Measurements from ENCODE around the gene SCGN.

The SCGN gene

DNA sequence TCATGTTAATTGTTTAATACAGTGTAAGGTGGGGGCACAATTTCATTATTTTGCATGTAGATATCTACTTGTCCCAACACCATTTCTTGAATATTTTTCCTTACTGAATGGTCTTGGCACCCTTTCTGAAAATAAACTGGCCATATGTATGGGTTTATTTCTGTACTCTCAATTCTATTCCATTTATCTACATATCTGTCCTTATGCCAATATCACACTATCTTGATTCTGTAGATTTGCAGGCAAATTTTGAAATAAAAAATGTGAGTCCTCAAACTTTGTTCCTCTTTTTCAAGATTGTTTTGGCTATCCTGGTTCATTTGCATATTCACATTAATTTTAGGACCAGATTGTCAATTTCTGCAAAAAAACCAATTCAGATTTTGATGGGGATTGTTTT, 34.8 kb downstream of the SCGN start:
- DNase-seq (ENCODE audit: low read depth) = no peak

DNA sequence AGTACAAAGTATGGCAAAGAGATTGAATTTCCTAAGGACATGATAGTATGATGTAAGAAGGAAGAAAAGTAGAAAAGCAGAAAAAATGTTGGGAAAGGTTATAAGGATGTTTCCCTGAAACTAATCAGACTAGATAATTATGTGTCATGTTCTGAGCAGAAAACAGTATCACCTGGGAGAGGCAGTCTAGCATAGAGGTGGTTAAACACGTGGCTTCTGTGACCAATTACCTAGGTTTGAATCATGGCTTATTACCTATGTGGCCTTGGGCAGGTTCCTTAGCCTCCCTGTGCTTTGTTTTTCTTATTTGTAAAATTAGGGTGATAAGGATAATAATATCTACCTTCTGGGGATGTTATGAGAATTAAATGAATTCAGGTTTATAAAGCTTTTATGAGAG, 38.0 kb downstream of the SCGN start:
- DNase-seq (ENCODE audit: low read depth) = no peak

DNA sequence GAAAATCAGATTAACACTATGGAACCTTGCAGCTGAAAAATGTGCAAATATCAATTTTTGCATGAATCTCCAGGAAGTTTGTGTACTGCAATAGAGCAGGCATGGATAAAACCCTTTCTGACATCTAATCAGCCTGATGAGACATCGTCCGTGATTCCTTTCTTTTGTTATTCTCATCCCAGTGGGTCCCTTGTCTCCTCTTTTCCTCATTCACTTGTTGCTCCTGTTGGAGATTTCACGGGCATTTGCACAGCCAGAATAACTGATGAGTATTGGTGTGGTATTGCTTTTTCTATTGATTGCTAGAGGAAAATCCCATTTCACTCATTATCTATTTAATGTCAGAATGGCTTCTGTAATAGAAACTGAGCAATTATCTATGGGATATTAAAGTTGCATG, 39.9 kb downstream of the SCGN start:
- DNase-seq (ENCODE audit: low read depth) = no peak

DNA sequence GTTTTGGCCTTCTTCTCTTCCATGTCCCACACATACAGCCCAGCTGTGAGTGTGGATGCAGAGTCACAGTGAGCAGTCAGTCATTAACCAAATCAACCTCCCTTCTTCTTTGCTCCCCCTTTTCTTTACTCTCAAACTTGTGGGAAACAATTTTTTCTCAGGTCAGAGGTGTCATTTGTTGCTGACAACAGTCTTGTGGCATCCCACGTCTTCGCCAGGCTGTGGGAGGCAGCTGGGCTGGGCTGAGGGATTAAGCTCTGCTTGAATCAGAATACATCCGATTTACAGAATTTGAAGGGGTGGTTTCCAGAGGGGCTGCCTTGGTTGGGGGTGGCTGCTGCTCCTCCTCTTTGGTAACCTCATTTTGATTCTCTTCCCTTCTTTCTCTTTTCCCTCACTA, 40.5 kb downstream of the SCGN start:
- no peak for DNase-seq (ENCODE audit: low read depth)

DNA sequence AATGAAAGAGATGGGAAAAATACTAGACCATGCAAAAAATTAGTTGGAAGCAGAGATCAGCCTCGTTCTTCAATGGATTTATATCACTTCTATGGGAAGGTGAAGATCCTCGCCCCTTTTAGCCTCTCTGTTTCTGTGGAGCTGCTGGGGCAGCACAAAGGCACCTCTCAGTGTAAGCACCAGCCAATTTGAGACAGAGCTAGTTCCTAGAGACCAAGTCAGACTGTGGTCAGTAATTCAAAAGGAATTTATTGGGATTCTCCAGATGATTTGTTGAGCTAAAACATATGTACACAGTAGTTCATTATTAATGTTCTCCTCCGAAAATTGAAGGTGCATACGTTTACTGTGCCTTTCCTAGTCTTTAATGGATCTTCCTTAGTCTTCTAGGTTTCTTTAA, 42.4 kb downstream of the SCGN start:
- no peak for DNase-seq (ENCODE audit: low read depth)

DNA sequence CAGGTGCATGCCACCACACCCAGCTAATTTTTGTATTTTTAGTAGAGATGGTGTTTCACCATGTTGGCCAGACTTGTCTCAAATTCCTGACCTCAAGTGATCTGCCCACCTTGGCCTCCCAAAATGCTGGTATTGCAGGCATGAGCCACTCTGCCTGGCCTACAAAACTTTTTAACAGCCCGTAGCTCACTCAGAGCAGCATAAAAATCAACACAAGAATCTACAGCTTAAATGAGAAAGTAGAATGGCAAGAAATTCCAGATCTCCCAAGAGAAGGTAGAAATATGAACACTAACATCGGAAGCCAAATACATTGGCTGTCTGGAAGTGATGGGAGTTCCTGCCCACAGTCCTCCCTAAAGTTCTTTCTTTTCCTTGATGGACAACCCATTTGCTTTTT, 43.7 kb downstream of the SCGN start:
- DNase-seq (ENCODE audit: low read depth) = no peak

DNA sequence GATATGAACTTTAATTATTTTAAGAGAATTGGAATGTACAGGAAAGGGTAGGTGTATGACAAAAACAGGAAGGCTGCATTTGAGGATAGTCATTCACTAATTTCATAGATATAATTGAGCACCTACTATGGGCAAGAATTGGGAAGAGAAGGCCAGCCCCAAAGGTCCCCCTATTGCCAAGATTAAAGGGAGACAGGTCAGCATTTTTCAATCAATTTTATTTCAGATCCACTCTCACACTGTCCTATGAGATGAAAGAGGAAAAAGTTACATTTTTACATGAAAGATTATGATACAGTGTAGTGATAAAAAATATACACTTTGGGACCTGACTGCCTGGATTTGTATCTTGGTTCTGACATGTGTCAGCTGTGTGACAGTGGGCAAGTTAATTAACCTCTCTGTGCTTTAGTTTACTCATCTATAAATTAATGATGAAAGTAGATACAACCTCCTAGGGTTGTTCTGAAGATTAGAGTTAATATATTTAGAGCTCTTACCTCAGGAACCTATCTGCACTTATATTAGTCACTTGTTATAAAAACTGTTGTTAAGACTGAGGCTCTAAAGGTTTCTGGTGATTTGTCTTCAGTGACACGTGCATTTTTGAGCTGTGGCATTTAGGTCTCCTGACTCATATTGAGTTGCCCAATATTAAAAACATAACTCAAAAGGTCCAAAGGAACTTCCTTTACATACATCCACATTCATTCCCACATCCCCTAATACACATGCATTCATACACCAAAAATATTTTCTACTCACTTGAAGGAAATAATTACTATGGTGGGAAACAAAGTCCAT, 45.7 kb downstream of the SCGN start:
- no peak for DNase-seq (ENCODE audit: low read depth)

DNA sequence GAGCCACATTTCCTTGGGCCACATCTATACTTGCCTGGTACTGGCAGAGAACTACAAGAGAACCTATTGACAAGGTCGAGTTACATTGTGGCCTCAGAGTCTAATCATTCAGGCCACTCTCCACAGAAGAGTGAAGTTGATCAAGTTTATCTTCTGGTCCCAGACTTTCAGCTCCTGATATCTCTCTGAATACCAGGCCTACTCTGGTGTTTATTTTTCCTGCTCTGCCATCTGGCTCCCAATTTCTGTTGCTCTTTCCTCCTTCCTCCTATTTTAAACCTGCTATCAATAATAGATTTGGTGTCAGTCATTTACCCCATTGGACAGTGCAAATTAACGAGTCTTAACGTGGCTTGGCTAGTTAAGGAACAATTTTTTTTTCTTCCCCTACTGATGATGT, 46.6 kb downstream of the SCGN start:
- DNase-seq (ENCODE audit: low read depth) = no peak

DNA sequence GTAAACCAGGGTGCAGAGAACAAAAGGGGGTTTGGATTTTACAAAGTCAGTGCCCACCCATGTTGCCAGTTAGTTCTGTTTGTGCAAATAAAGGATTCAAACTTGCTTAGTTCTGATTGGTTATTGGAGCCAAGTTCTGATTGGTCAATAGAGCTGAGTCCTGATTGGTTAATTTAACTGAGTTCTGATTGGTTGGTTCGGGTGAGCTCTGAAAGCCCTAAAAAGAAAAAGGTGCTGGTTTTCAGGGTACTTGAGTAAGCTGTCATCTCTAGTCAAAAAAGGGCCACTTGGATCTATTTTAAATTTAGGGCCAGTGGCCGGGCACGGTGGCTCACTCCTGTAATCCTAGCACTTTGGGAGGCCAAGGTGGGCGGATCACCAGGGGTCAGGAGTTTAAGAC, 47.6 kb downstream of the SCGN start:
- no peak for DNase-seq (ENCODE audit: low read depth)

DNA sequence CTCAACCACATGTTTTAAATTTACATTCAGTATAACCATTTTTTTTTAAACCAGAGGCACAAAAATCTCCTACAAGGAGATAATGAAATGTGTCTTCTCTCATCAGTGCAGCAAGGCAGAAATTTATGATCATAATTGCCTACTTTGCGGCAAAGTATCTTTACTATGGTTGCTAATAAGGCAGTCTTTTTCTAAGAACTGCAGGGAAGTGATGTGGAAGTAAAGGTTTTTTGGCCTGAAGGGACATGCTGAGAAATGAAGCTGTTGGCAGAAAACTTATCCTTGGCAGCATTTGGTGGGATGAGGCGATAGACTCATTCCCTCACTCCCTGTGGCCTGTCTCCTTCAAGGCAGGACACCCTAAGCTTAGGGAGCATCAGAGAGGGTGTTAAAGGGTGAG, 48.7 kb downstream of the SCGN start:
- DNase-seq (ENCODE audit: low read depth) = no peak

DNA sequence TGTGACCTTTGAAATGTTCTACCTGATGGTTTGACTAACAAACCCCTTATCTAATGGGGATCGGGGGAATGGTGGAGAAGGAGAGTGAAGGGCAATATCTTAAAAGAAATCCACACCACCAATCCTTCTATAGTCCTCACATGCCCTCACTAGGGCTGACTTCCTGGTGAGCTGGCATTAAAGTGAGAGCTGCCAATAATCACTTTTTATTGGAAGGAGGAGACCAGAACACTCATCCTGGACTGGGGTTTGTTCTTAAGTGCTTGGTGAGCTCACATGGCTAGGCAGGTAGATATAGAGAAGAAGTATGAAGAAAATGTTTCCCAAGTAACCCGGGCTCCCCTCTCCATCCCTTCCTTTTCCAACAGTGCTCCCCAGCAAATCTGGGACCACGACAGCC, 49.8 kb downstream of the SCGN start:
- no peak for DNase-seq (ENCODE audit: low read depth)

DNA sequence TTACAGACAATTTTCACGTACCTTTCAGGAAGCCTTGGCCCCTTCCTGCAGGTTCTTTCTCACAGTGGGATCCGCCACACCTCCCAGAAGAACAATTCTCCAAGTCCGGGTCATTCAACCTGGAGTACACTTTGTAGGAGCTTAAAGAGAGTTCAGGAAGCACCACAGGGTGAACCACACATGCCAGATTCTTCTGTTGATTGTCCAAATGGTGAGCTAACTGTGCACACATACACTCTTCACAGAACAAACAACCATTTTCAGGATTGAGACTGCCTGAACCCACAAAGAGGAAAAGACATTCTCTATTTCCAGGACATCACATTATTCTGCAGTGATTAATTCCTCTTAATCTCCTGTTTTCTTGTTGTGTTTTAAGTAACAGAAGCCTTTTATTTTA, 51.0 kb downstream of the SCGN start:
- no peak for DNase-seq (ENCODE audit: low read depth)

DNA sequence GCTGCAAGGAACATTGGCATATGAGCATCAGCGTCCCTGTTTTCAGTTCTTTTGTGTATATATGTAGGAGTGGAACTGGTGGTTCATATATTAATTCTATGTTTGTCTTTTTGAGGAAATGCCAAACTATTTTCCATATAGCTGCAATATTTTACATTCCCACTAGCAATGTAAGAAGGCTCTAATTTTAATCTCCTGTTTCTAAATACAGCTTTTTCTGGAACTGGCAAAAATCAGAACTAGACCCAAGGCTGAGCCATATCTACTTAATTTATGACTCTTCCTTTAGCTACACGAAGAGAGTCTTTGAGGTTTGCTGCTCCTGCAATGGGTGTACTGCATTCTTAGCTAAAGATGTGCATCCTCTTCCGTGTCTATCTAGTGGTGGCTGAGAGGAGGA, 52.0 kb downstream of the SCGN start:
- no peak for DNase-seq (ENCODE audit: low read depth)

DNA sequence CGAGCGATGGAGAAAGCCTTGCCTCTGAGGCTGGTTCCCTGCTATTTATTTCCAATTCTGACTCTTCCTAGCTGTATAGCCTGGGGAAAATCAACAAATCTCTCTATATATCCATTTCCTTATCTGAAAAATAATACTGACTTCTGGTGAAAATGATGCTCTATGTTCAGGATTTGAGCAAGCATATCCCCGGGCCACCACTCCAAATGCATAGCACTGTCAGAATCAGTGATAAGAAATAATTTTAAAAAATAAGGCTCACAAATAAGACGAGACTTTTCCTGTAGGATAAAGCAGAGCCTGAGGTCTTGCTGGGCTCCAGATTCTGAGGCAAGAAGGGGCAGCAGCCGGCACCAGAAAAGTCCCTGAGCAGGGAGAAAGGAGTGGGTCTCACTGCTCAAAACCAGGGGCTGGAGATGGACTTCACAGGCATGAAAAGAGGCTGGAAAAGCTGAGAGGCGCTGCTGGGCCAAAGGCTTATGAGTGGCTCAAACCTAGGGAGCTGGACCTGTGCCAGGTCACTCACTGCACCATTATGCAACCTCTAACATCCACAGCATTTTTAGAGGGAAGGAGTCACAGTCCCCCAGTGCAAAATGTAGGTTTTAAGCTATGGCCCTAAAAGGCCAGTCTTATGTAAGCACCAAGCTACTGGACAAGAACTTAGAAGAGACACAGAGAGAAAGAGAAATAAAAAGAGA, 54.4 kb downstream of the SCGN start:
- no peak for DNase-seq (ENCODE audit: low read depth)

DNA sequence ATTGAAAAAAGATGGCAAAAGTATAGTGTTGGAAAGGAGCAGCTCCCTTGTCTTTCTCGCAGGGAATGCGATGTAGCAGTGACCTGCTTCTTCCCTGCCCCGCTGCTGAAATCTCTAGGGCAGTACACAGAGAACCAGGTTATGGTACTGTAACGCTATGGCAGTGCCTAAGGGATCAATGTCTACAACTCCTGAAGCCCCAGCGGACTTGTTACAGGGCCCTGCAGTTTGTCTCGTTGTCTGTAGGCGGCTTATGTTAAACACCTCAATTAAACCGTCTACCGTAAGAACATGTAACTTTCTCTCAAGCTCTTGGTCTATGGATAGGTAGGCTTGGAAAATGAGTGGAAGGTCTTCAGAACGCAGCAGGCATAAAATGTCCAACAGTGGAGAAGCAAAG, 57.7 kb downstream of the SCGN start:
- no peak for DNase-seq (ENCODE audit: low read depth)

DNA sequence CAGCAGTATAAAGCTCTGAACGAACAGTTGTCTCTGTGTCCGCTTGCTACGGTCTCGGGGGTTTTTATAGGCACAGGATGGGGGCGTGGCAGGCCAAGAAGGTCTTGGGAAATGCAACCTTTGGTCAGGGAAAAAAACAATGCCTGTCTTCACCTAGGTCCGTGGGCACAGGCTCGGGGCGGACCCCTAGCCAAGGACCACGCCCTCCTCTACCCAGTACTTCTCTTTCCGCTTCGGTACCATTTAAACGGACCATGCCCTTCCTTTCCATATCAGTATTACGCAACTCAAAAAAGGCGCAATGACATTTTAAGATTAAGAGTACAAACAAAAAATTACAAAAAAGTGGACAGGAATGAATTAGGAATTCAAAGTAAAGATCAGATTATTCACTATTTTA, 58.3 kb downstream of the SCGN start:
- DNase-seq (ENCODE audit: low read depth) = no peak

DNA sequence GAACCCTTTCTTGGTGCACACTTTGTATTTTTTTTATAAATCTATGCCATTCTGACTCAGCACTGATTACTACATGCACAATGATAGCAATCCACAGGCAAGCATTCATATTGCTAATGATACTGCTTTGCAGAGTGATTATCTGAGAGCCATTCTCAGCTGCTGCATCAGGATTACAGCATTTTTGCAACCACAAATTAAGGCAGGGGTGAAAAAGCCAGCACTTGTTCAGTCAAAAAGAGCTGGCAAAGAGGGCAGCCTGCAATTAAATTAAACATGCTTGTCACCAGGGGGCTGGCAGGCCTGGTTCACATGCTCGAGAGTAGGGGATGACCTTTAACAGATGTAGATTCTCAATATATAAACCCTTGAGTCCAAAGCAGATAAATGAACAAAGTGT, 61.8 kb downstream of the SCGN start:
- no peak for DNase-seq (ENCODE audit: low read depth)

DNA sequence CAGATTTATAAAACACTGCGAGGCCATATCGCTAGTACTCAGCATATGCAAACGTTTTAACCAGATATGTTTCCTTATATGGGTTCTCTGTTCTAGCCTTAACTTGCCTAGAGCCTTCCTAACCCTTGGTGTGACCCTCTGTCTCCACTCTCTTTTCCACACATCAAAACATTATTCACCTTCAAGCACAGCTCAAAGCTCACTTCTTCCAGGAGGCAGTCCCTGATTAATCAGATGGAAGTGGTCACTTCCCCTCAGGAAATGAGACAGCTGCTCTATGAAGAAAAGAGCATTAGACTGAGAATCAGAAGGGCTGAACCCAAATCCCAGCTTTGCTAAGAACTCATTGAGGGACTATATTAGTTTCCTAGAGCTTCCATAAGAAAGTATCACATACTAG, 62.8 kb downstream of the SCGN start:
- no peak for DNase-seq (ENCODE audit: low read depth)

DNA sequence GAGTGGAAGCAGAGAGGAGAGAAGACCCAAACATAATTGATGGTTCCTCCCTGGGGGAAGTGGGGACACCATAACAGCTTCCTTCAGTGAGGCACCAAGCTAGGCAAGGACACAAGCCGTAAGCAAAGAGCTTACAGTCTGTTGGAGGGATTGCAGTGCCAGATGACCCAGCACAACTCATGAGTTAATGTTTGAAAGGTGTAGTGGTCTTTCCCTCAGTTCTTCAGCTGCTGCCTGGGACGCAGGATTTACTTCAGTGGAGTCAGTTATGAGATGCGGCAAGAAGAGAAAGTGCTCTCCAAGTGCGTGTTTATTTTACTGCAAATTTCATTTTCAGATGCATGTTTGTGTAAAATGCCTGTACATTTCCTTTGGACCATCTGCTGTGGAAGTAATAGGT, 63.8 kb downstream of the SCGN start:
- no peak for DNase-seq (ENCODE audit: low read depth)

DNA sequence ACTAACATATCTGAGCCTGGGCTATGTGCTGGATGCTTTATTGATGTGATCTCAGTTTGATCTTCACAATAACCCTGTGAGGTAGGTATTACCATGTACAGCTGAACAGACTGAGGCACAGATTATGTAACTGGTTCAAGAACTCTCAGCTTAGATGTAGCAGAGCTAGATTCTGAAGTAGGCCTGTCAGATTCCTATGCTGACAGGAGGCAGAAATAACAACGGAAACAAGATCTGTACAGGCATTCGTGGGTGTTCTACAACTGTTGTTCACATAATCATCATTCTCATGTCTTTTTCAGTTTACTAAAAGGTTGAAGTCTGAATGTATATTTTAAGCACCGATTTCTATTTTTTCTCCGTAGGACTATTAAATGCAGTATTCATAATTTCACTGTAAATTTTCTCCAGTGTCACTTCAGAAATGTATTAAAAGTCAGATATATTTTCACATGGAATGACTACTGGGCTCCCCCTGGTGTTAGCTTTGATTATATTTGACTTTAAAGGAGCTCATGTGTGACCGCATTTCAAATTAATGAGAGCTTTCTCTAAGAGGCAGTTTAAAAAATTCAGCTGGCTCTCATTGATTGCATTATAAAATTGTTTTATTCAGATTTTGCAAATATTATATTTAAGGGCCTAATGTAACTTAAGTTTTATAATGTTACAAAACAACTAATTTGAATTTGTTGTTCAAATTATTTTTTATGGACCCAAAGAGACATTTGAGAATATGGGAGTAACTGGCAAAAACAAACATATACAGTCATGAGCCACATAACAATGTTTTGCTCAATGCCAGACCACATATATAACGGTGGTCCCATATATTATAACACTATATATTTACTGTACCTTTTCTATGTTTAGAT, 66.1 kb downstream of the SCGN start:
- no peak for DNase-seq (ENCODE audit: low read depth)

DNA sequence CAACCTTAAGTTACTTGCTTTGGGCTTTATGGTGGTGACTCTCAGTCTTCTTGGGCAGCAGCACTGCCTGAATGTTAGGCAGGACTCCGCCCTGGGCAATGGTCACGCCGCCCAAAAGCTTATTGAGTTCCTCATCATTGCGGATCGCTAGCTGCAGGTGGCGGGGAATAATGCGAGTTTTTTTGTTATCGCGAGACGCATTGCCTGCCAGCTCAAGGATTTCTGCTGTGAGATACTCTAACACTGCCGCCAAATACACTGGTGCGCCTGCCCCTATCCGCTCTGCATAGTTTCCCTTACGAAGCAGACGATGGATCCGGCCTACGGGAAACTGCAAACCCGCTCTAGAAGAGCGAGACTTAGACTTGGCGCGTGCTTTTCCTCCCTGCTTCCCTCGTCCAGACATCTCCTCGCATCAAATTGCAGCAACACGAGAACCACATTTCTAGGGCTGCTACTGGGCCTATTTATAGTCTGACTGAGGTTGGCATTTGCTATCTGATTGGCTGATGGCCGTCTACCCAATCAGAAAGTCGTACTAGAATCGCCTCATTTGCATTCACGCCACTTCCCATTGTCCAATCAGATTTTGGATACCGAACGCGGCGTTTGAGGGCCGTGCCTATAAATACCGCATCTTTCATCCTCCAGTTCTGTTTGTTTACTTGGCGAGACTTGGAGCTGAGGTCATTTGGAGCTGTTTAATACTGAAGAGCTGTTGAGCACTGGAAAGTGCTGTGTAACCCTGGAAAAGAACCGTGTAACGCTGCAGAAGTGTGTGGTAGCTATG, 74.3 kb downstream of the SCGN start:
- DNase-seq (ENCODE audit: low read depth) = no peak

DNA sequence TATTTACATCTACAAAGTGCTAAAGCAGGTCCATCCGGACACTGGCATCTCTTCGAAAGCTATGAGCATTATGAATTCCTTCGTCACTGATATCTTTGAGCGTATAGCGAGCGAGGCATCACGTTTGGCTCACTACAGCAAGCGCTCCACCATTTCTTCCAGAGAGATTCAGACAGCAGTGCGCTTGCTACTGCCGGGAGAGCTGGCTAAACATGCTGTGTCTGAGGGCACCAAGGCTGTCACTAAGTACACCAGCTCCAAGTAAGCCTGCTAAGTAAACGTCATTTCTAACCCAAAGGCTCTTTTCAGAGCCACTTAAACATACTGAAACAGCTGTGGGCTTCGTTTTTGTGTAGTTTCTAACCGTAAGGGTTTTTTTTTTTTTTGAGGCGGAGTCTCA, 75.0 kb downstream of the SCGN start:
- no peak for DNase-seq (ENCODE audit: low read depth)
